Peyer's patch (tissue), 4 donors: ENCODE data around the gene TMEM183A. TPM values are rescaled to one million over a fixed set of nuclear protein-coding genes. Genes with fewer than 3 reads are reported as not detected.
A peak's percentile ranks its signal among the peaks of the same experiment; 100 is the strongest.

Source experiments
- DNase-seq, 3 donors: peaks; one replicate each; pipeline ENCODE4 v3.0.0-alpha.2; 2017 to 2019
- H3K27ac ChIP-seq, 4 donors: fragments of 200-600 bp; sonication (generic); one replicate each; pipeline ENCODE4 v1.5.1; 2016 to 2019
- H3K27me3 ChIP-seq, 2 donors: fragments of 200-600 bp; sonication (generic); one replicate each; pipeline ENCODE4 v1.5.1; 2019
- H3K36me3 ChIP-seq, 3 donors: fragments of 200-600 bp; sonication (generic); one replicate each; pipeline ENCODE4 v1.5.1; 2016 to 2019
- H3K4me1 ChIP-seq, 4 donors: fragments of 200-600 bp; sonication (generic); one replicate each; pipeline ENCODE4 v1.5.1; 2016 to 2019
- H3K4me3 ChIP-seq, 4 donors: fragments of 200-600 bp; sonication (generic); 1 replicate in 3 of 4; 2 replicates in 1 of 4; pipeline ENCODE4 v1.5.1; 2016 to 2019; ENCODE audit warnings: mild to moderate bottlenecking in 1 of 4
- H3K9me3 ChIP-seq, 4 donors: fragments of 200-600 bp; sonication (generic); one replicate each; pipeline ENCODE4 v1.5.1; 2016 to 2019; ENCODE audit warnings: mild to moderate bottlenecking in 1 of 4
- POLR2A ChIP-seq, 2 donors: fragments of 450-650 bp; IDR thresholded peaks; one replicate each; pipeline ENCODE4 v1.5.1; 2017; ENCODE audit warnings: antibody characterized with exemption in 2 of 2, mild to moderate bottlenecking in 2 of 2, moderate library complexity in 2 of 2
- total RNA-seq, 4 donors: library from RNA; depleted of rRNA; stranded (reverse); fragments of >200 nt; gene quantifications; one replicate each; pipeline ENCODE4 v1.1.0, GENCODE V29; 2016
- TF ChIP-seq, protein P1 (sequence below), 6 experiments: fragments of 450-650 bp in 4 of 6; fragments of 200-600 bp in 2 of 6; sonication (generic) in 1 of 6; IDR thresholded peaks; one replicate each; pipeline ENCODE4 v1.5.1; 2017 to 2019; ENCODE audit warnings: antibody characterized with exemption in 6 of 6, mild to moderate bottlenecking in 3 of 6, moderate library complexity in 1 of 6

The TMEM183A gene
- total RNA-seq, 4 donors from 2014 or later, result 65.4 to 91.6 (median 80.4) TPM

DNA sequence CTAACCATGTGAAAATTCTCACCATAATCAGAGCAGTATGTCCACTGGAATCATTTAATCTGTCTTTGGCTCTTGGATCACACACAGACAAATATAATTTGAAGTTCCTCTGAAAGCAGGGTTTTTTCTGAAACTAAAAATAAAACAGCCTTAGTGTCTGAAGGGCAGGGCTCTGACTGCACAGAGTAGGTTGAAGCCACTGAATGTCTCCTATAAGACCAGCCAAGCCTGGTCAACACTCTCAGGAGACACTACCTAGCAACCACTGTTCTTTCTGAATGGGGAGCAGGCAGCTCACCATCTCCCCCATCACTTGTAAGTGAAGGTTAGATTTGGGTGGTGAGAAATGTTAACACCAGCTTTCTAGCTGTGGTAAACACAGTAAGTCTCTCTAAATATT is 16.1 kb upstream of the TMEM183A start:
- Histone ChIP-seq H3K4me1 (no peaks in the 10 kb centered on the region), H3K36me3 (no peaks in the 10 kb centered on the region), H3K9me3 (no peaks in the 10 kb centered on the region), H3K4me3 (no peak overlapping the region), H3K27ac (no peak overlapping the region), H3K27me3 (no peaks in the 10 kb centered on the region)
- no peak for TF ChIP-seq POLR2A (IDR thresholded peaks at IDR 0.05)
- TF ChIP-seq, protein P1, sequence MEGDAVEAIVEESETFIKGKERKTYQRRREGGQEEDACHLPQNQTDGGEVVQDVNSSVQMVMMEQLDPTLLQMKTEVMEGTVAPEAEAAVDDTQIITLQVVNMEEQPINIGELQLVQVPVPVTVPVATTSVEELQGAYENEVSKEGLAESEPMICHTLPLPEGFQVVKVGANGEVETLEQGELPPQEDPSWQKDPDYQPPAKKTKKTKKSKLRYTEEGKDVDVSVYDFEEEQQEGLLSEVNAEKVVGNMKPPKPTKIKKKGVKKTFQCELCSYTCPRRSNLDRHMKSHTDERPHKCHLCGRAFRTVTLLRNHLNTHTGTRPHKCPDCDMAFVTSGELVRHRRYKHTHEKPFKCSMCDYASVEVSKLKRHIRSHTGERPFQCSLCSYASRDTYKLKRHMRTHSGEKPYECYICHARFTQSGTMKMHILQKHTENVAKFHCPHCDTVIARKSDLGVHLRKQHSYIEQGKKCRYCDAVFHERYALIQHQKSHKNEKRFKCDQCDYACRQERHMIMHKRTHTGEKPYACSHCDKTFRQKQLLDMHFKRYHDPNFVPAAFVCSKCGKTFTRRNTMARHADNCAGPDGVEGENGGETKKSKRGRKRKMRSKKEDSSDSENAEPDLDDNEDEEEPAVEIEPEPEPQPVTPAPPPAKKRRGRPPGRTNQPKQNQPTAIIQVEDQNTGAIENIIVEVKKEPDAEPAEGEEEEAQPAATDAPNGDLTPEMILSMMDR (IDR thresholded peaks at IDR 0.05), result no peak
- no peak for DNase-seq

DNA sequence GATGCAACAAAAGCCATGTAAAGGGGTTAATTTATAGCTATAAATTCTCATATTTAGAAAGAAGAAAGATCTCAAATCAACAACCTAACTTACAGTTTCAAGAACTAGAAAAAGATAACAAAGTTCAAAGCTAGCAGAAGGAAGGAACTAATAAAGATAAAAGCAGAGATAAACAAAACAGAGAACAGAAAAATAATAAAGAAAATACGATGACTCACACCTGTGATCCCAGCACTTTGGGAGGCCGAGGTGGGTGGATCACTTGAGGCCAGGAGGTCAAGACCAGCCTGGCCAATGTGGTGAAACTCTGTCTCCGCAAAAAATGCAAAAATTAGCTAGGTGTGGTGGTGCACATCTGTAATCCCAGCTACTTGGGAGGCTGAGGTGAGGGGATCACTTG is 12.4 kb upstream of the TMEM183A start:
- Histone ChIP-seq H3K4me1 (no peaks in the 10 kb centered on the region), H3K27ac (no peak overlapping the region), H3K36me3 (no peaks in the 10 kb centered on the region), H3K4me3 (no peak overlapping the region), H3K27me3 (no peaks in the 10 kb centered on the region), H3K9me3 (no peaks in the 10 kb centered on the region)
- TF ChIP-seq, protein P1 (IDR thresholded peaks at IDR 0.05), result no peak
- TF ChIP-seq POLR2A (IDR thresholded peaks at IDR 0.05), result no peak
- no peak for DNase-seq

DNA sequence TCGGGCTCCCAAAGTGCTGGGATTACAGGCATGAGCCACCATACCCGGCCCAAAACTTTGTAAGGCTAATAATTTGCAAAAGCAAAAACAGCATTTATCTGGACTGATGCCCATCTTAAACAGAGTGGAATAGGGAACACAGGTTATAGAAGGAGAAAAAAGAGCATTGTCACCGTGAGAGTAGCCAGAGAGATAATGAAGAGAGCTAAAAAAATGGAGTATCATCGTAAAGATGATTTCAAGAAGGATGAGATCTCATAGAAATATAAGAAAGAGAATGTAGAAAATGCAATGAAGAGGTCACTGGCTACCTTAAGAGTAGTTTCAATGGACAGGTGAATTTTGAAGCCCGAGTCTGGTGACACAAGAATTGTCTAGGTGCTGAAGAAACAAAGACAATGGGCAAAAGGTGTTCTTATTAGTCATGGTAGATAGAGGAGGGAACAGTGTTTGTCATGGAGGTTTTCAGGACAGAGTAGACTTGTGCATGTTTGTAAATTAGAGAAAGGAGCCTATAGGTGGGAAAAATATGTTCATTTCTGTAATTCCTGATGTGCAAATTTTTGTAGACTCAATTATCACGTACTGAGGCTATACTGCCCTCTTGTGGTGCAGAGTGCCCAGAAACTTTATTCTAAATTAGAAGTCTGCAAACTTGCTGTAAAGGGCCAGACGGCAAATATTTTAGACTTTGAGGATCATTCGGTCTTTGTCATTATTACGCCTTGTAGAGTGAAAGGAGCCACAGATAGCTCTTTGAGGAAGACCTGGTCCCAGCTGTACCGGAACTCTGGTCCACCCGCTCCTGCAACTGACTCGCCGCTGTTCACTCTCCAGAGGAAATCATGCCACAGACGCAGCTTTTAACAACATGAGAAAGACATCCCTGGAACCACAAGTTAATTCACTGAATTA is 8.1 kb upstream of the TMEM183A start:
- Histone ChIP-seq H3K4me3 (no peak overlapping the region), H3K36me3 (no peaks in the 10 kb centered on the region), H3K27me3 (no peaks in the 10 kb centered on the region), H3K27ac (peak overlapping the region in 1 of 4 donors; percentile 27), H3K9me3 (no peaks in the 10 kb centered on the region), H3K4me1 (no peaks in the 10 kb centered on the region)
- peak in 2 of 3 donors; percentile 72 to 84 for DNase-seq
- TF ChIP-seq POLR2A (IDR thresholded peaks at IDR 0.05), result no peak
- TF ChIP-seq, protein P1 (IDR thresholded peaks at IDR 0.05), result peak; percentile 74 to 83 (median 80)

DNA sequence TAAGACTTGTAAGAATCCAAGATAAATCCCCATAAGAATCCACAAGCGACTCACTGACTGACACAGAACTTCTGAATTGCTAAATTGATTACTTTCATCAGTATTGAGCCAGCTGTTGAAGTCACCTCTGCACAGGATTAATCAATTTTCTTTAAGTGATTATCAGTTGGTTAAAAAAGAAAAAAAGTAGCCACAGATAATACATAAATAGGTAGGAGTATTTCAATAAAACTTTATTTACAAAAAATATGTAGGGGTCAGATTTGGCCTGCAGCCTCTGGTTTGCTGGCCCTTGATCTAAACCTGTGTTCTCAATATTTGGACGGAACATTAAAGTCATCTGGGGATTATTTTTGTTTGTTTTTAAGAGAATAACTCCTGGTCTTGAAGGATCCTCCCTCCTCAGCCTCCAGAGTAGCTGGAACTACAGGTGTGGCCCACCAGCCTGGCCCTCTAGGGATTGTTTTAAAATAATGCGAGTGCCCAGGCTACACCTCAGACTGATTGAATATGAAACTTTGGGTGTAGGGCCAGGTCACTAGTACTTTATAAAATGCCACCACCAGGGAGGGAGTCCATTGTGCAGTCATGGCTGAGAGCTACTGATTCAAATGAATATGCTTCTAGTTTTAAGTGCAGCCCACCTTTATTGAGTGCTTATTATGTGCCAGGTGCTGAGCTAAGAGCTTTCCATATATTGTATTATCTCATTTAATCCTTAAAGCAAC is 6.8 kb upstream of the TMEM183A start:
- TF ChIP-seq POLR2A (IDR thresholded peaks at IDR 0.05), result no peak
- TF ChIP-seq, protein P1 (IDR thresholded peaks at IDR 0.05), result no peak
- no peak overlapping the region for H3K27ac ChIP-seq
- no peaks in the 10 kb centered on the region for H3K4me1 ChIP-seq
- H3K27me3 ChIP-seq, result no peaks in the 10 kb centered on the region
- DNase-seq, result no peak
- H3K9me3 ChIP-seq, result no peaks in the 10 kb centered on the region
- no peak overlapping the region for H3K4me3 ChIP-seq
- H3K36me3 ChIP-seq, result no peaks in the 10 kb centered on the region

DNA sequence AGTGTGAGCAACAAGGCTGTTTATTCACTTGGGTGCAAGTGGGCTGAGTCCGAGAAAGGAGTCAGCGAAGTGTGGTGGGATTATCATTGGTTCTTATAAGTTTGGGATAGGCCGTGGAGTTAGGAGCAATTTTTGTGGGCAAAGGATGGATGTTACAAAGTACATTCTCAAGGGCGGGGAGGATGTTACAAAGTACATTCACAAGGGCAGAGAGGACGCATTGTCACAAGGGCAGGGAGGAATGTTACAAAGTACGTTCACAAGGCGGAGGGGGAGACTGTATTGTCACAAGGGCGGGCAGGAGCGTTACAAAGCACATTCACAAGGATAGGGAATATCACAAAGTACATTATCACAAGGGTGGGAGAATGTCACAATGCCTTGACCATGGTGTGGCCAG is 5.2 kb upstream of the TMEM183A start:
- Histone ChIP-seq H3K4me1 (peaks cover 0 to 7% (median 0%) of the 10 kb centered on the region in 4 donors), H3K27ac (no peak overlapping the region), H3K4me3 (no peak overlapping the region), H3K36me3 (no peaks in the 10 kb centered on the region), H3K27me3 (no peaks in the 10 kb centered on the region), H3K9me3 (no peaks in the 10 kb centered on the region)
- TF ChIP-seq, protein P1 (IDR thresholded peaks at IDR 0.05), result no peak
- TF ChIP-seq POLR2A (IDR thresholded peaks at IDR 0.05), result no peak
- DNase-seq, result no peak
